Measurements from ENCODE around the gene RBP4.

Gene RBP4

GRCh38 chr10:93601146-93601773 is at the start of gene RBP4:
Gene RBP4 (minus strand): TSS chr10:93601235. CDS start chr10:93601028, 207 bp downstream.
- DNase-seq (ENCODE audit: low read depth in 3 of 3): no peak

GRCh38 chr10:93639791-93640190 is 38.8 kb upstream of the RBP4 start:
- no peak for DNase-seq (ENCODE audit: low read depth in 3 of 3)

GRCh38 chr10:93630625-93631557 is 29.9 kb upstream of the RBP4 start:
- no peak for DNase-seq (ENCODE audit: low read depth in 3 of 3)

GRCh38 chr10:93629647-93630305 is 28.7 kb upstream of the RBP4 start:
- DNase-seq (ENCODE audit: low read depth in 3 of 3): no peak

GRCh38 chr10:93628858-93629257 is 27.8 kb upstream of the RBP4 start:
- DNase-seq (ENCODE audit: low read depth in 3 of 3): no peak

- DNase-seq (ENCODE audit: low read depth in 3 of 3): no peak
Measured at GRCh38 chr10:93622942-93623341, 21.9 kb upstream of the RBP4 start.

- no peak for DNase-seq (ENCODE audit: low read depth in 3 of 3)
Measured at GRCh38 chr10:93620925-93621324, 19.9 kb upstream of the RBP4 start.

GRCh38 chr10:93615576-93616235 is 14.7 kb upstream of the RBP4 start:
- no peak for DNase-seq (ENCODE audit: low read depth in 3 of 3)

- no peak for DNase-seq (ENCODE audit: low read depth in 3 of 3)
Measured at GRCh38 chr10:93614101-93614825, 13.2 kb upstream of the RBP4 start.

GRCh38 chr10:93613126-93613525 is 12.1 kb upstream of the RBP4 start:
- no peak for DNase-seq (ENCODE audit: low read depth in 3 of 3)

- DNase-seq (ENCODE audit: low read depth in 3 of 3): no peak
Measured at GRCh38 chr10:93612311-93612710, 11.3 kb upstream of the RBP4 start, which contains the start of gene PDE6C. Gene PDE6C (plus strand): TSS chr10:93612537. CDS start chr10:93612726, 189 bp downstream.

- no peak for DNase-seq (ENCODE audit: low read depth in 3 of 3)
Measured at GRCh38 chr10:93608421-93608820, 7.4 kb upstream of the RBP4 start.

GRCh38 chr10:93604146-93604545 is 3.1 kb upstream of the RBP4 start:
- DNase-seq (ENCODE audit: low read depth in 3 of 3): no peak

- no peak for DNase-seq (ENCODE audit: low read depth in 3 of 3)
Measured at GRCh38 chr10:93603023-93603422, 2.0 kb upstream of the RBP4 start.

- no peak for DNase-seq (ENCODE audit: low read depth in 3 of 3)
Measured at GRCh38 chr10:93601774-93602162, 733 bp upstream of the RBP4 start.

GRCh38 chr10:93600446-93601145 is 439 bp downstream of the RBP4 start:
- no peak for DNase-seq (ENCODE audit: low read depth in 3 of 3)

GRCh38 chr10:93599778-93600177 is 1.3 kb downstream of the RBP4 start:
- no peak for DNase-seq (ENCODE audit: low read depth in 3 of 3)

- no peak for DNase-seq (ENCODE audit: low read depth in 3 of 3)
Measured at GRCh38 chr10:93599335-93599734, 1.7 kb downstream of the RBP4 start.

- no peak for DNase-seq (ENCODE audit: low read depth in 3 of 3)
Measured at GRCh38 chr10:93598157-93598556, 2.9 kb downstream of the RBP4 start.

GRCh38 chr10:93597075-93597599 is 3.9 kb downstream of the RBP4 start:
- no peak for DNase-seq (ENCODE audit: low read depth in 3 of 3)
